H1 (cell line): Measurements from ENCODE around the gene NBEA. TPM values are rescaled to one million over a fixed set of nuclear protein-coding genes. Genes with fewer than 3 reads are reported as not detected.

Experiments
- CBX5 ChIP-seq: fragments of 300-800, 300-1000 bp; sonication (generic); IDR thresholded peaks from 2 replicates; pipeline ENCODE4 v1.7.1; 2016; ENCODE audit warnings: antibody characterized with exemption, low read length, low read depth
- CHD1 ChIP-seq: IDR thresholded peaks from 2 replicates; pipeline ENCODE4 v1.6.1; 2012; ENCODE audit warnings: low read depth, low read length, improper control_type of control experiment
- CTBP2 ChIP-seq: IDR thresholded peaks from 2 replicates; pipeline ENCODE4 v1.7.0; 2011; ENCODE audit warnings: borderline replicate concordance, mild to moderate bottlenecking, moderate library complexity, mixed read lengths, low read length; ENCODE audit not compliant: insufficient read depth, insufficient read length
- EZH2 ChIP-seq: fragments of 200-600 bp; sonication (generic); IDR thresholded peaks from 2 replicates; pipeline ENCODE4 v1.7.1; 2012; ENCODE audit warnings: low read depth, mild to moderate bottlenecking, moderate library complexity, low read length, inconsistent platforms; ENCODE audit not compliant: severe bottlenecking
- HDAC2 ChIP-seq, 2 experiments: fragments of 300-600 bp in 1 of 2; sonication (generic) in 1 of 2; IDR thresholded peaks; 2 replicates each; pipeline ENCODE4 v1.6.1; 2011 to 2012; ENCODE audit warnings: low read depth in 2 of 2, low read length in 2 of 2, mild to moderate bottlenecking in 2 of 2, moderate library complexity in 2 of 2, borderline replicate concordance in 1 of 2, inconsistent platforms in 1 of 2
- KDM4A ChIP-seq: IDR thresholded peaks from one replicate; pipeline ENCODE4 v1.7.1; 2012; ENCODE audit warnings: low read depth, mild to moderate bottlenecking, moderate library complexity, low read length, inconsistent platforms; ENCODE audit not compliant: severe bottlenecking
- SAP30 ChIP-seq: fragments of 300-600 bp; sonication (generic); IDR thresholded peaks from 2 replicates; pipeline ENCODE4 v1.7.1; 2012; ENCODE audit warnings: low read length, moderate library complexity, mild to moderate bottlenecking, inconsistent platforms; ENCODE audit not compliant: insufficient read depth, insufficient replicate concordance
- SIN3A ChIP-seq, 2 experiments: IDR thresholded peaks in 1 of 2; conservative IDR thresholded peaks in 1 of 2; 2 replicates each; pipeline ENCODE4 v1.6.1; 2011 to 2012; ENCODE audit warnings: low read length in 2 of 2, improper control_type of control experiment in 1 of 2, low read depth in 1 of 2, mild to moderate bottlenecking in 1 of 2
- SRF ChIP-seq: IDR thresholded peaks from 2 replicates; pipeline ENCODE4 v1.6.1; 2011; ENCODE audit warnings: mild to moderate bottlenecking, low read depth, low read length, moderate library complexity
- TEAD4 ChIP-seq: IDR thresholded peaks from 2 replicates; pipeline ENCODE4 v1.6.1; 2012; ENCODE audit warnings: low read depth, low read length, inconsistent platforms, mixed read lengths
- polyA plus RNA-seq, 7 experiments: library from polyadenylated mRNA; depleted of rRNA in 3 of 7; stranded (reverse) in 5 of 7; unstranded in 2 of 7; fragments of >200 nt in 5 of 7; fragments of 200-250 nt in 2 of 7; gene quantifications; 1 replicate in 5 of 7; 2 replicates in 1 of 7; 4 replicates in 1 of 7; pipeline versions ENCODE4 v1.2.1 to v1.2.3, GENCODE V29; 2011 to 2013; ENCODE audit warnings: missing spikeins in 2 of 7, mixed read lengths in 2 of 7
- total RNA-seq: library from RNA; stranded (reverse); fragmentation: NEBNext Ultra II Directional; extraction: Animal tissue kit (Norgen Biotek cat#: 25700); gene quantifications from 2 replicates; pipeline ENCODE4 v1.2.1, GENCODE V29; 2021
- TF ChIP-seq, protein P1 (sequence below): fragments of 300-600 bp; sonication (generic); IDR thresholded peaks from 2 replicates; pipeline ENCODE4 v1.7.1; 2012; ENCODE audit warnings: low read length, moderate library complexity, mild to moderate bottlenecking, inconsistent platforms; ENCODE audit not compliant: insufficient replicate concordance

The NBEA gene
- total and polyA plus RNA-seq, 2 of the 8 experiments (the other 6 are each of a cell fraction or from before 2014, with no cell fraction given) = 14.2 to 21.5 TPM

GRCh38 chr13:35228536-35228935, 286.5 kb downstream of the NBEA start (continued):
- TF ChIP-seq, protein P1, sequence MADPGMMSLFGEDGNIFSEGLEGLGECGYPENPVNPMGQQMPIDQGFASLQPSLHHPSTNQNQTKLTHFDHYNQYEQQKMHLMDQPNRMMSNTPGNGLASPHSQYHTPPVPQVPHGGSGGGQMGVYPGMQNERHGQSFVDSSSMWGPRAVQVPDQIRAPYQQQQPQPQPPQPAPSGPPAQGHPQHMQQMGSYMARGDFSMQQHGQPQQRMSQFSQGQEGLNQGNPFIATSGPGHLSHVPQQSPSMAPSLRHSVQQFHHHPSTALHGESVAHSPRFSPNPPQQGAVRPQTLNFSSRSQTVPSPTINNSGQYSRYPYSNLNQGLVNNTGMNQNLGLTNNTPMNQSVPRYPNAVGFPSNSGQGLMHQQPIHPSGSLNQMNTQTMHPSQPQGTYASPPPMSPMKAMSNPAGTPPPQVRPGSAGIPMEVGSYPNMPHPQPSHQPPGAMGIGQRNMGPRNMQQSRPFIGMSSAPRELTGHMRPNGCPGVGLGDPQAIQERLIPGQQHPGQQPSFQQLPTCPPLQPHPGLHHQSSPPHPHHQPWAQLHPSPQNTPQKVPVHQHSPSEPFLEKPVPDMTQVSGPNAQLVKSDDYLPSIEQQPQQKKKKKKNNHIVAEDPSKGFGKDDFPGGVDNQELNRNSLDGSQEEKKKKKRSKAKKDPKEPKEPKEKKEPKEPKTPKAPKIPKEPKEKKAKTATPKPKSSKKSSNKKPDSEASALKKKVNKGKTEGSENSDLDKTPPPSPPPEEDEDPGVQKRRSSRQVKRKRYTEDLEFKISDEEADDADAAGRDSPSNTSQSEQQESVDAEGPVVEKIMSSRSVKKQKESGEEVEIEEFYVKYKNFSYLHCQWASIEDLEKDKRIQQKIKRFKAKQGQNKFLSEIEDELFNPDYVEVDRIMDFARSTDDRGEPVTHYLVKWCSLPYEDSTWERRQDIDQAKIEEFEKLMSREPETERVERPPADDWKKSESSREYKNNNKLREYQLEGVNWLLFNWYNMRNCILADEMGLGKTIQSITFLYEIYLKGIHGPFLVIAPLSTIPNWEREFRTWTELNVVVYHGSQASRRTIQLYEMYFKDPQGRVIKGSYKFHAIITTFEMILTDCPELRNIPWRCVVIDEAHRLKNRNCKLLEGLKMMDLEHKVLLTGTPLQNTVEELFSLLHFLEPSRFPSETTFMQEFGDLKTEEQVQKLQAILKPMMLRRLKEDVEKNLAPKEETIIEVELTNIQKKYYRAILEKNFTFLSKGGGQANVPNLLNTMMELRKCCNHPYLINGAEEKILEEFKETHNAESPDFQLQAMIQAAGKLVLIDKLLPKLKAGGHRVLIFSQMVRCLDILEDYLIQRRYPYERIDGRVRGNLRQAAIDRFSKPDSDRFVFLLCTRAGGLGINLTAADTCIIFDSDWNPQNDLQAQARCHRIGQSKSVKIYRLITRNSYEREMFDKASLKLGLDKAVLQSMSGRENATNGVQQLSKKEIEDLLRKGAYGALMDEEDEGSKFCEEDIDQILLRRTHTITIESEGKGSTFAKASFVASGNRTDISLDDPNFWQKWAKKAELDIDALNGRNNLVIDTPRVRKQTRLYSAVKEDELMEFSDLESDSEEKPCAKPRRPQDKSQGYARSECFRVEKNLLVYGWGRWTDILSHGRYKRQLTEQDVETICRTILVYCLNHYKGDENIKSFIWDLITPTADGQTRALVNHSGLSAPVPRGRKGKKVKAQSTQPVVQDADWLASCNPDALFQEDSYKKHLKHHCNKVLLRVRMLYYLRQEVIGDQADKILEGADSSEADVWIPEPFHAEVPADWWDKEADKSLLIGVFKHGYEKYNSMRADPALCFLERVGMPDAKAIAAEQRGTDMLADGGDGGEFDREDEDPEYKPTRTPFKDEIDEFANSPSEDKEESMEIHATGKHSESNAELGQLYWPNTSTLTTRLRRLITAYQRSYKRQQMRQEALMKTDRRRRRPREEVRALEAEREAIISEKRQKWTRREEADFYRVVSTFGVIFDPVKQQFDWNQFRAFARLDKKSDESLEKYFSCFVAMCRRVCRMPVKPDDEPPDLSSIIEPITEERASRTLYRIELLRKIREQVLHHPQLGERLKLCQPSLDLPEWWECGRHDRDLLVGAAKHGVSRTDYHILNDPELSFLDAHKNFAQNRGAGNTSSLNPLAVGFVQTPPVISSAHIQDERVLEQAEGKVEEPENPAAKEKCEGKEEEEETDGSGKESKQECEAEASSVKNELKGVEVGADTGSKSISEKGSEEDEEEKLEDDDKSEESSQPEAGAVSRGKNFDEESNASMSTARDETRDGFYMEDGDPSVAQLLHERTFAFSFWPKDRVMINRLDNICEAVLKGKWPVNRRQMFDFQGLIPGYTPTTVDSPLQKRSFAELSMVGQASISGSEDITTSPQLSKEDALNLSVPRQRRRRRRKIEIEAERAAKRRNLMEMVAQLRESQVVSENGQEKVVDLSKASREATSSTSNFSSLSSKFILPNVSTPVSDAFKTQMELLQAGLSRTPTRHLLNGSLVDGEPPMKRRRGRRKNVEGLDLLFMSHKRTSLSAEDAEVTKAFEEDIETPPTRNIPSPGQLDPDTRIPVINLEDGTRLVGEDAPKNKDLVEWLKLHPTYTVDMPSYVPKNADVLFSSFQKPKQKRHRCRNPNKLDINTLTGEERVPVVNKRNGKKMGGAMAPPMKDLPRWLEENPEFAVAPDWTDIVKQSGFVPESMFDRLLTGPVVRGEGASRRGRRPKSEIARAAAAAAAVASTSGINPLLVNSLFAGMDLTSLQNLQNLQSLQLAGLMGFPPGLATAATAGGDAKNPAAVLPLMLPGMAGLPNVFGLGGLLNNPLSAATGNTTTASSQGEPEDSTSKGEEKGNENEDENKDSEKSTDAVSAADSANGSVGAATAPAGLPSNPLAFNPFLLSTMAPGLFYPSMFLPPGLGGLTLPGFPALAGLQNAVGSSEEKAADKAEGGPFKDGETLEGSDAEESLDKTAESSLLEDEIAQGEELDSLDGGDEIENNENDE = no peak
- TF ChIP-seq EZH2 (no peak), KDM4A (no peak), CTBP2 (no peak), TEAD4 (no peak), HDAC2 (IDR thresholded peaks at IDR 0.05; ENCODE audit: borderline replicate concordance in 1 of 2, low read depth in 2 of 2, low read length in 2 of 2) (no peak), CBX5 (no peak), SAP30 (no peak), CHD1 (no peak), SIN3A (conservative IDR thresholded peaks at IDR 0.05 in 1 of 2, IDR thresholded peaks at IDR 0.05 in 1 of 2; ENCODE audit: low read depth in 1 of 2, low read length in 2 of 2) (no peak), SRF (no peak)
